IMR-90 (cell line): ENCODE results near the gene SLC6A6. TPM values are rescaled to one million over a fixed set of nuclear protein-coding genes. Genes with fewer than 3 reads are reported as not detected.
A peak's percentile ranks its signal among the peaks of the same experiment; 100 is the strongest.

Experiments
- ATAC-seq: fragments of 200-7000 bp; cut with Tn5 transposase; 2 replicates; pipeline ENCODE4 v1.9.1; 2020; ENCODE audit warnings: low read depth, mild to moderate bottlenecking, moderate library complexity
- BruUV-seq: library from RNA; stranded (reverse); fragments of 400-500 nt; replicated peaks from 2 replicates; lab custom pipeline; 2021; lab: Mats Ljungman, UMichigan
- CTCF ChIA-PET: fragments of 300-600 bp; formaldehyde crosslinking; extraction: SDS; loops from one replicate; lab custom pipeline; 2021; ENCODE audit warnings: antibody characterized with exemption; lab: Yijun Ruan, JAX
- POLR2A ChIA-PET: fragments of 300-600 bp; sonication (Branson Sonifier 250); formaldehyde crosslinking; loops from one replicate; lab custom pipeline; 2022; ENCODE audit warnings: antibody characterized with exemption; ENCODE audit not compliant: unreplicated experiment; lab: Charles Lee
- DNase-seq: peaks from one replicate; pipeline ENCODE4 v3.0.0; 2013
- H2AFZ ChIP-seq: replicated peaks from 2 replicates; pipeline ENCODE3; 2013; ENCODE audit warnings: low read length, mild to moderate bottlenecking; ENCODE audit not compliant: poor library complexity
- H2AK5ac ChIP-seq: 2 replicates; pipeline ENCODE4 v1.6.1; 2013; ENCODE audit warnings: low read depth, low read length, inconsistent platforms
- H2AK9ac ChIP-seq: replicated peaks from 2 replicates; pipeline ENCODE3; 2013; ENCODE audit warnings: mild to moderate bottlenecking, low read depth, low read length, moderate library complexity; ENCODE audit not compliant: poor library complexity
- H2BK120ac ChIP-seq: 2 replicates; pipeline ENCODE4 v1.6.1; 2013; ENCODE audit warnings: low read depth, low read length, inconsistent platforms
- H2BK15ac ChIP-seq: 3 replicates; pipeline ENCODE4 v1.6.1; 2013; ENCODE audit warnings: low read depth, low read length, inconsistent platforms
- H2BK20ac ChIP-seq: 2 replicates; pipeline ENCODE4 v1.6.1; 2013; ENCODE audit warnings: low read depth, mild to moderate bottlenecking, inconsistent platforms, low read length, moderate library complexity
- H2BK5ac ChIP-seq: 2 replicates; pipeline ENCODE4 v1.6.1; 2013; ENCODE audit warnings: mild to moderate bottlenecking, low read depth, low read length, inconsistent platforms; ENCODE audit not compliant: poor library complexity, severe bottlenecking
- H3K14ac ChIP-seq: replicated peaks from 2 replicates; pipeline ENCODE4 v1.6.1; 2013; ENCODE audit warnings: low read depth, low read length, inconsistent platforms
- H3K18ac ChIP-seq: 2 replicates; pipeline ENCODE4 v1.6.1; 2013; ENCODE audit warnings: low read depth, low read length, control low read depth
- H3K23ac ChIP-seq: 2 replicates; pipeline ENCODE4 v1.6.1; 2013; ENCODE audit warnings: low read depth, low read length, inconsistent platforms
- H3K27ac ChIP-seq: 2 replicates; pipeline ENCODE4 v1.5.1; 2013; ENCODE audit warnings: mild to moderate bottlenecking, control low read depth, low read length; ENCODE audit not compliant: insufficient read depth
- H3K27me3 ChIP-seq: 2 replicates; pipeline ENCODE4 v1.6.1; 2013; ENCODE audit warnings: low read length; ENCODE audit not compliant: control insufficient read depth, insufficient read depth
- H3K36me3 ChIP-seq: 2 replicates; pipeline ENCODE4 v1.6.1; 2013; ENCODE audit warnings: low read length, mixed read lengths; ENCODE audit not compliant: control insufficient read depth, insufficient read depth
- H3K4ac ChIP-seq: 2 replicates; pipeline ENCODE4 v1.6.1; 2013; ENCODE audit warnings: low read depth, low read length, inconsistent platforms
- H3K4me1 ChIP-seq: 2 replicates; pipeline ENCODE4 v1.6.1; 2013; ENCODE audit warnings: low read length, mixed read lengths; ENCODE audit not compliant: control insufficient read depth, insufficient read depth
- H3K4me2 ChIP-seq: 2 replicates; pipeline ENCODE4 v1.6.1; 2013; ENCODE audit warnings: low read depth, mild to moderate bottlenecking, control low read depth, low read length, moderate library complexity
- H3K4me3 ChIP-seq: 2 replicates; pipeline ENCODE4 v1.5.1; 2013; ENCODE audit warnings: low read depth, mild to moderate bottlenecking, control low read depth, low read length, moderate library complexity; ENCODE audit not compliant: insufficient read depth
- H3K56ac ChIP-seq: 2 replicates; pipeline ENCODE4 v1.6.1; 2013; ENCODE audit warnings: low read length, inconsistent platforms; ENCODE audit not compliant: insufficient read depth; ENCODE audit errors: extremely low read depth
- H3K79me1 ChIP-seq, 2 experiments: 2 replicates each; pipeline ENCODE4 v1.6.1; 2013; ENCODE audit warnings: low read length in 2 of 2, inconsistent platforms in 1 of 2, low read depth in 1 of 2
- H3K9ac ChIP-seq: 2 replicates; pipeline ENCODE4 v1.6.1; 2013; ENCODE audit warnings: low read depth, low read length, control low read depth
- H3K9me1 ChIP-seq: 2 replicates; pipeline ENCODE4 v1.6.1; 2013; ENCODE audit warnings: low read length, inconsistent platforms; ENCODE audit not compliant: insufficient read depth
- H3K9me3 ChIP-seq: 2 replicates; pipeline ENCODE4 v1.6.1; 2013; ENCODE audit warnings: low read length; ENCODE audit not compliant: control insufficient read depth, insufficient read depth
- H4K20me1 ChIP-seq: 2 replicates; pipeline ENCODE4 v1.6.1; 2013; ENCODE audit warnings: low read length, inconsistent platforms; ENCODE audit not compliant: insufficient read depth
- H4K5ac ChIP-seq: 2 replicates; pipeline ENCODE4 v1.6.1; 2013; ENCODE audit warnings: mild to moderate bottlenecking, low read depth, low read length, control low read depth
- H4K8ac ChIP-seq, 2 experiments: 2 replicates each; pipeline ENCODE4 v1.6.1; 2013; ENCODE audit warnings: low read depth in 2 of 2, low read length in 2 of 2, control low read depth in 1 of 2, inconsistent platforms in 1 of 2
- H4K91ac ChIP-seq: 2 replicates; pipeline ENCODE4 v1.6.1; 2013; ENCODE audit warnings: low read depth, low read length, inconsistent platforms; ENCODE audit not compliant: insufficient read depth
- BHLHE40 ChIP-seq: fragments of 150-350 bp; IDR thresholded peaks from 2 replicates; pipeline ENCODE4 v1.6.1; 2016; ENCODE audit warnings: mild to moderate bottlenecking, low read depth, low read length
- CEBPB ChIP-seq: IDR thresholded peaks from 2 replicates; pipeline ENCODE4 v1.6.1; 2012; ENCODE audit warnings: low read depth, low read length, improper control_type of control experiment
- CHD1 ChIP-seq: IDR thresholded peaks from 2 replicates; pipeline ENCODE4 v1.6.1; 2012; ENCODE audit warnings: low read depth, low read length, improper control_type of control experiment
- FOS ChIP-seq: fragments of 150-350 bp; IDR thresholded peaks from 2 replicates; pipeline ENCODE4 v1.6.1; 2016; ENCODE audit warnings: low read depth, low read length
- MAFK ChIP-seq: IDR thresholded peaks from 2 replicates; pipeline ENCODE4 v1.6.1; 2012; ENCODE audit warnings: low read depth, low read length, improper control_type of control experiment
- MAZ ChIP-seq: IDR thresholded peaks from 2 replicates; pipeline ENCODE4 v1.6.1; 2012; ENCODE audit warnings: low read depth, mild to moderate bottlenecking, low read length, improper control_type of control experiment, moderate library complexity, borderline replicate concordance
- MXI1 ChIP-seq: IDR thresholded peaks from 2 replicates; pipeline ENCODE4 v1.6.1; 2012; ENCODE audit warnings: low read depth, mild to moderate bottlenecking, low read length, moderate library complexity, borderline replicate concordance
- NFE2L2 ChIP-seq: fragments of 150-350 bp; IDR thresholded peaks from 2 replicates; pipeline ENCODE4 v1.6.1; 2016; ENCODE audit warnings: low read depth, mild to moderate bottlenecking, low read length
- POLR2A ChIP-seq: IDR thresholded peaks from 2 replicates; pipeline ENCODE4 v1.6.1; 2012; ENCODE audit warnings: mild to moderate bottlenecking, low read depth, low read length
- RCOR1 ChIP-seq: IDR thresholded peaks from 2 replicates; pipeline ENCODE4 v1.6.1; 2012; ENCODE audit warnings: mild to moderate bottlenecking, low read length, improper control_type of control experiment; ENCODE audit not compliant: insufficient replicate concordance
- RFX5 ChIP-seq: IDR thresholded peaks from 2 replicates; pipeline ENCODE4 v1.8.0; 2012; ENCODE audit warnings: low read depth, mild to moderate bottlenecking, low read length, moderate library complexity
- SMC3 ChIP-seq: fragments of 150-350 bp; IDR thresholded peaks from 2 replicates; pipeline ENCODE4 v1.6.1; 2016; ENCODE audit warnings: low read depth, mild to moderate bottlenecking, antibody characterized with exemption, low read length, moderate library complexity
- WGBS, 2 experiments: methylation state at CpG; one replicate each; pipeline versions ENCODE4 v1.1.5 to v1.1.7; 2013; ENCODE audit warnings: missing lambda C conversion rate in 2 of 2; ENCODE audit not compliant: insufficient read length in 1 of 2; ENCODE audit errors: extremely low coverage in 2 of 2; 5-methylcytosine and 5-hydroxymethylcytosine counted together
- dilution Hi-C: fragments of 300-500 bp; cut with HindIII; formaldehyde crosslinking; loops from one replicate; pipeline ENCODE4 v1.14.3; 2018; ENCODE audit warnings: low sequenced_read_pairs; ENCODE audit not compliant: unreplicated experiment
- in situ Hi-C: fragments of 300-500 bp; cut with MboI; formaldehyde crosslinking; loops from 3 replicates; pipeline ENCODE4 v1.14.3; 2019; ENCODE audit warnings: low sequenced_read_pairs, inconsistent platforms, mixed read lengths
- intact Hi-C: fragments of 100-400 bp; cut with micrococcal nuclease; formaldehyde crosslinking; loops from 2 replicates; pipeline ENCODE4 v1.10.0; 2022
- polyA plus RNA-seq, 3 experiments: library from polyadenylated mRNA; depleted of rRNA; stranded (reverse); fragments of >200 nt; gene quantifications; 2 replicates each; pipeline ENCODE4 v1.2.3, GENCODE V29; 2012; ENCODE audit warnings: low replicate concordance in 1 of 3
- total RNA-seq: library from RNA; depleted of rRNA; stranded (reverse); fragments of >200 nt; gene quantifications from 2 replicates; pipeline ENCODE4 v1.2.3, GENCODE V29; 2012
- TF ChIP-seq, protein P1 (sequence below): fragments of 150-350 bp; IDR thresholded peaks from 2 replicates; pipeline ENCODE4 v1.6.1; 2016; ENCODE audit warnings: low read depth, mild to moderate bottlenecking, low read length, moderate library complexity, borderline replicate concordance

SLC6A6 gene
- total and polyA plus RNA-seq, 2 of the 4 experiments (the other 2 are of a cell fraction), result 29.9 to 39.4 TPM

DNA sequence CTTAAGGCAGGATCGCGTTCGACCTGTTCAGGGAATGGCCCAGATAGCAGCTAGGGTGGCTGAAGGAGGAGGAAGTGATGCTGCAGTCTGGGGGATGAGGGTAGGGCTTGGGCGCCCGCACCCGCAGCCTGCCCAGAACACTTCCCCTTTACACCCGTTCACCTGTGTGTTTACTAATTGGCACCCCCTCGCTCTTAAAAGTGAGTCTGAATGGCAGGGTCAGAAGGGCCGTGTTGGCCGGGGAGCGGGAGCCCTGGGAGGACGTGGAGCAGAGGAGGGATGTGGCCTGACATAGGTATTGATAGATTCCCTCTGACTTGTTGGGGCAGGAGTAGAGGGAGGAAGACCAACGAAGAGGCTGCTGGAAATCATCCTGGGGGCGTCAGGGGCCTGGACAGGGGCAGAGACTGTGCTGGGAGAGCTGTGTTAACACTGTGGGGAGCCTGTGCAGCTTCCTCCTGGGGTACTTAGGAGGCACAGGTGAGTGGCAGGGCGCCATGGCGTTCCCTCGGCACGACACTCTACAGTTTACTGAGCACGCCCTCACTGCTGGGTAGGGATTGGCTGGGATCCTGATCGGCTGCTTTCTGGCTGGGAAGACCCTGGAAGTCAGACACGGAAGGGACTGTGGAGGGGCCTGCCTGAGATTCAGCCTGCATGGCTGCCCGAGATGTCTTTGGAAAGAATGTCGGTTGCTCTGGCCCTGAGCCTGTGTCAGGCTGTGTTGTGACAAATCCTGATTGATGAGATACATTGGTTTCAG lies 51.7 kb downstream of the SLC6A6 start:
- peaks cover 38% of the 10 kb centered on the region; the same call in 1 of the 2 replicates for H3K36me3 ChIP-seq
- intact Hi-C loops, result loop anchor here (2.0 kb wide), 1 partner anchor 51 kb away; the partner anchor contains the start of gene SLC6A6
- no peak for TF ChIP-seq MXI1
- TF ChIP-seq CHD1, result no peak
- no peak for TF ChIP-seq MAFK
- TF ChIP-seq SMC3, result no peak
- TF ChIP-seq, protein P1, sequence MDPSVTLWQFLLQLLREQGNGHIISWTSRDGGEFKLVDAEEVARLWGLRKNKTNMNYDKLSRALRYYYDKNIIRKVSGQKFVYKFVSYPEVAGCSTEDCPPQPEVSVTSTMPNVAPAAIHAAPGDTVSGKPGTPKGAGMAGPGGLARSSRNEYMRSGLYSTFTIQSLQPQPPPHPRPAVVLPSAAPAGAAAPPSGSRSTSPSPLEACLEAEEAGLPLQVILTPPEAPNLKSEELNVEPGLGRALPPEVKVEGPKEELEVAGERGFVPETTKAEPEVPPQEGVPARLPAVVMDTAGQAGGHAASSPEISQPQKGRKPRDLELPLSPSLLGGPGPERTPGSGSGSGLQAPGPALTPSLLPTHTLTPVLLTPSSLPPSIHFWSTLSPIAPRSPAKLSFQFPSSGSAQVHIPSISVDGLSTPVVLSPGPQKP, result no peak
- no peak for TF ChIP-seq POLR2A
- no peak for TF ChIP-seq RCOR1
- TF ChIP-seq CEBPB, result no peak
- TF ChIP-seq FOS, result no peak
- TF ChIP-seq BHLHE40, result no peak
- TF ChIP-seq MAZ, result no peak
- no peak for TF ChIP-seq RFX5
- no peak for TF ChIP-seq NFE2L2

More for the DNA sequence above, 51.7 kb downstream of the SLC6A6 start:
- Histone ChIP-seq H2BK120ac (peak overlapping the region; percentile 93), H4K20me1 (peaks cover 4% of the 10 kb centered on the region; the same call in 1 of the 2 replicates), H3K4me2 (no peak overlapping the region), H2BK15ac (peak overlapping the region; percentile 97), H3K18ac (peak overlapping the region; percentile 91), H2AK9ac (peak overlapping the region; percentile 39), H4K5ac (peak overlapping the region; percentile 82), H2AFZ (no peak overlapping the region), H3K9ac (peak overlapping the region; percentile 1; the same call in 1 of the 2 replicates), H3K9me3 (no peaks in the 10 kb centered on the region), H2AK5ac (peak overlapping the region; percentile 93), H3K4me1 (peaks cover 22% of the 10 kb centered on the region), H3K4me3 (no peak overlapping the region), H3K9me1 (peaks cover 26% of the 10 kb centered on the region), H3K79me1 (peaks cover 5 to 30% of the 10 kb centered on the region in 2 experiments; a peak in 3 of 4 replicates), H3K27me3 (no peaks in the 10 kb centered on the region), H2BK20ac (peak overlapping the region; percentile 64), H3K27ac (peak overlapping the region; percentile 87), H3K56ac (no peak overlapping the region), H3K23ac (peak overlapping the region; percentile 61; the same call in 1 of the 2 replicates), H4K8ac (peak overlapping the region; percentile 63 to 76), H2BK5ac (peak overlapping the region; percentile 95), H3K4ac (peak overlapping the region; percentile 94), H3K14ac (peak overlapping the region; percentile 69), H4K91ac (peak overlapping the region; percentile 94)
- no peak for DNase-seq
- in situ Hi-C loops, result no loop called here
- POLR2A ChIA-PET, result interaction anchor here (0.5 to 0.6 kb wide), 2 partner anchors 34 to 526 kb away, joined by 3 read pairs; no protein-coding TSS in a partner anchor
- ATAC-seq, result no peak
- BruUV-seq, result no TSS peak
- dilution Hi-C loops, result no loop called here
- WGBS, 2 experiments, result 86% methylated on average over 4 of the region's 23 CpGs; no CpG with 5 or more reads in 1 of the 2 experiments
- CTCF ChIA-PET, result interaction anchor here (1.0 to 1.9 kb wide), 2 partner anchors 8 to 250 kb away, joined by 3 to 6 read pairs; no protein-coding TSS in a partner anchor
